Measurements from ENCODE around the gene RBBP4.

Gene RBBP4

GRCh38 chr1:32733582-32734321, 82.7 kb downstream of the RBBP4 start:
- Mint-ChIP-seq H3K4me1 (no peaks in the 10 kb centered on the region), H3K4me3 (no peak overlapping the region), H3K36me3 (no peaks in the 10 kb centered on the region), H3K9me3 (no peaks in the 10 kb centered on the region), H3K27me3 (peaks cover 13% of the 10 kb centered on the region), H3K27ac (no peak overlapping the region)
- DNase-seq (ENCODE audit: low spot score in 2 of 2) (no peak), ATAC-seq (ENCODE audit: low read depth) (no peak)

Data from memory B cell (primary cell).